ENCODE measurements around the gene MSANTD7. TPM values are rescaled to one million over a fixed set of nuclear protein-coding genes. Genes with fewer than 3 reads are reported as not detected.

The MSANTD7 gene
- total RNA-seq, 1 donor from 2014 or later, result 13.8 TPM

GRCh38 chr10:14823966-14824365, 14.1 kb upstream of the MSANTD7 start:
- no peak for DNase-seq (ENCODE audit: extremely low spot score, unreplicated experiment)
- no peaks in the 10 kb centered on the region for H3K9me3 Mint-ChIP-seq (ENCODE audit: unreplicated experiment)
- no peak for TF ChIP-seq CTCF (IDR thresholded peaks at IDR 0.05)
- peaks cover 15% of the 10 kb centered on the region for H3K4me1 Mint-ChIP-seq (ENCODE audit: unreplicated experiment)
- peaks cover 9% of the 10 kb centered on the region for H3K27me3 Mint-ChIP-seq (ENCODE audit: unreplicated experiment)
- no peak overlapping the region for H3K4me3 Mint-ChIP-seq (ENCODE audit: unreplicated experiment)
- H3K36me3 Mint-ChIP-seq (ENCODE audit: unreplicated experiment), result no peaks in the 10 kb centered on the region
- no peak overlapping the region for H3K27ac Mint-ChIP-seq (ENCODE audit: unreplicated experiment)

- peaks cover 9% of the 10 kb centered on the region for H3K27me3 Mint-ChIP-seq (ENCODE audit: unreplicated experiment)
- DNase-seq (ENCODE audit: extremely low spot score, unreplicated experiment), result no peak
- no peaks in the 10 kb centered on the region for H3K9me3 Mint-ChIP-seq (ENCODE audit: unreplicated experiment)
- no peak overlapping the region for H3K27ac Mint-ChIP-seq (ENCODE audit: unreplicated experiment)
- H3K36me3 Mint-ChIP-seq (ENCODE audit: unreplicated experiment), result no peaks in the 10 kb centered on the region
- no peak for TF ChIP-seq CTCF (IDR thresholded peaks at IDR 0.05)
- peaks cover 9% of the 10 kb centered on the region for H3K4me1 Mint-ChIP-seq (ENCODE audit: unreplicated experiment)
- H3K4me3 Mint-ChIP-seq (ENCODE audit: unreplicated experiment), result no peak overlapping the region
Measured at GRCh38 chr10:14826076-14826829, 11.9 kb upstream of the MSANTD7 start.

- H3K27me3 Mint-ChIP-seq (ENCODE audit: unreplicated experiment), result no peaks in the 10 kb centered on the region
- no peak for TF ChIP-seq CTCF (IDR thresholded peaks at IDR 0.05)
- H3K4me3 Mint-ChIP-seq (ENCODE audit: unreplicated experiment), result no peak overlapping the region
- H3K27ac Mint-ChIP-seq (ENCODE audit: unreplicated experiment), result no peak overlapping the region
- no peak for DNase-seq (ENCODE audit: extremely low spot score, unreplicated experiment)
- H3K4me1 Mint-ChIP-seq (ENCODE audit: unreplicated experiment), result peaks cover 11% of the 10 kb centered on the region
- no peaks in the 10 kb centered on the region for H3K9me3 Mint-ChIP-seq (ENCODE audit: unreplicated experiment)
- peaks cover 8% of the 10 kb centered on the region for H3K36me3 Mint-ChIP-seq (ENCODE audit: unreplicated experiment)
Measured at GRCh38 chr10:14833106-14833505, 5.0 kb upstream of the MSANTD7 start.

- Mint-ChIP-seq H3K9me3 (ENCODE audit: unreplicated experiment) (no peaks in the 10 kb centered on the region), H3K27me3 (ENCODE audit: unreplicated experiment) (no peaks in the 10 kb centered on the region), H3K4me1 (ENCODE audit: unreplicated experiment) (peaks cover 24% of the 10 kb centered on the region), H3K4me3 (ENCODE audit: unreplicated experiment) (no peak overlapping the region), H3K36me3 (ENCODE audit: unreplicated experiment) (peaks cover 9% of the 10 kb centered on the region), H3K27ac (ENCODE audit: unreplicated experiment) (no peak overlapping the region)
- DNase-seq (ENCODE audit: extremely low spot score, unreplicated experiment), result no peak
- no peak for TF ChIP-seq CTCF (IDR thresholded peaks at IDR 0.05)
Measured at GRCh38 chr10:14836208-14836607, 1.9 kb upstream of the MSANTD7 start.

GRCh38 chr10:14837003-14837756, 926 bp upstream of the MSANTD7 start:
- Mint-ChIP-seq H3K27ac (ENCODE audit: unreplicated experiment) (peak overlapping the region; percentile 94), H3K4me1 (ENCODE audit: unreplicated experiment) (peaks cover 24% of the 10 kb centered on the region), H3K36me3 (ENCODE audit: unreplicated experiment) (peaks cover 14% of the 10 kb centered on the region), H3K9me3 (ENCODE audit: unreplicated experiment) (no peaks in the 10 kb centered on the region), H3K27me3 (ENCODE audit: unreplicated experiment) (no peaks in the 10 kb centered on the region), H3K4me3 (ENCODE audit: unreplicated experiment) (peak overlapping the region; percentile 93)
- no peak for DNase-seq (ENCODE audit: extremely low spot score, unreplicated experiment)
- TF ChIP-seq CTCF (IDR thresholded peaks at IDR 0.05), result no peak
